CD4-positive, alpha-beta T cell (primary cell): ENCODE data around the gene CSDE1. TPM values are rescaled to one million over a fixed set of nuclear protein-coding genes. Genes with fewer than 3 reads are reported as not detected.

Experiments
- ATAC-seq: fragments of 200-7000 bp; cut with Tn5 transposase; one replicate; pipeline ENCODE4 v1.10.0; 2022; ENCODE audit warnings: mild to moderate bottlenecking; ENCODE audit not compliant: poor library complexity
- CTCF ChIA-PET: fragments of 350-600 bp; sonication (Branson Sonifier 250); formaldehyde crosslinking; loops from one replicate; lab custom pipeline; 2021; ENCODE audit warnings: antibody characterized with exemption, inconsistent platforms; lab: Charles Lee
- POLR2A ChIA-PET: fragments of 350-600 bp; sonication (Branson Sonifier 250); formaldehyde crosslinking; loops from one replicate; lab custom pipeline; 2021; ENCODE audit warnings: antibody characterized with exemption, inconsistent platforms; lab: Charles Lee
- DNase-seq, 14 experiments: peaks; one replicate each; pipeline ENCODE4 v3.0.0-alpha.2; 2013 to 2020; ENCODE audit warnings: mixed read lengths in 2 of 14
- H3K27ac ChIP-seq, 2 donors: one replicate each; pipeline versions ENCODE4 v1.5.1 to v1.7.0; 2013; ENCODE audit warnings: low read length in 2 of 2, low read depth in 1 of 2, mild to moderate bottlenecking in 1 of 2
- H3K27me3 ChIP-seq, 2 experiments: 1 replicate in 1 of 2; 2 replicates in 1 of 2; pipeline versions ENCODE4 v1.6.1 to v1.7.0; 2013; ENCODE audit warnings: low read length in 2 of 2, control low read depth in 1 of 2, mild to moderate bottlenecking in 1 of 2, moderate library complexity in 1 of 2; ENCODE audit not compliant: insufficient read depth in 2 of 2, control insufficient read depth in 1 of 2
- H3K36me3 ChIP-seq: one replicate; pipeline ENCODE4 v1.6.1; 2013; ENCODE audit warnings: low read length, control low read depth; ENCODE audit not compliant: insufficient read depth
- H3K4me1 ChIP-seq: one replicate; pipeline ENCODE4 v1.6.1; 2013; ENCODE audit warnings: low read length, control low read depth; ENCODE audit not compliant: insufficient read depth
- H3K4me3 ChIP-seq: one replicate; pipeline ENCODE4 v1.5.1; 2013; ENCODE audit warnings: mild to moderate bottlenecking, low read length, moderate library complexity
- H3K9me3 ChIP-seq, 2 experiments: 1 replicate in 1 of 2; 2 replicates in 1 of 2; pipeline versions ENCODE4 v1.6.1 to v1.7.0; 2013; ENCODE audit warnings: low read length in 2 of 2, mild to moderate bottlenecking in 2 of 2, control low read depth in 1 of 2, moderate library complexity in 1 of 2; ENCODE audit not compliant: control insufficient read depth in 1 of 2, insufficient read depth in 1 of 2
- H3K27ac Mint-ChIP-seq: one replicate; pipeline ENCODE4 v1.8.0; 2020; ENCODE audit warnings: mixed read lengths
- H3K27me3 Mint-ChIP-seq: one replicate; pipeline ENCODE4 v1.8.0; 2021; ENCODE audit warnings: mixed read lengths
- H3K36me3 Mint-ChIP-seq: one replicate; pipeline ENCODE4 v1.8.0; 2021; ENCODE audit warnings: low read depth, mixed read lengths
- H3K4me1 Mint-ChIP-seq: one replicate; pipeline ENCODE4 v1.8.0; 2021; ENCODE audit warnings: low read depth, mixed read lengths
- H3K4me3 Mint-ChIP-seq: one replicate; pipeline ENCODE4 v1.8.0; 2020; ENCODE audit warnings: mild to moderate bottlenecking, mixed read lengths
- H3K9me3 Mint-ChIP-seq: one replicate; pipeline ENCODE4 v1.8.0; 2020; ENCODE audit warnings: mixed read lengths
- intact Hi-C, 2 experiments: fragments of 100-400 bp; cut with DNase I in 1 of 2; cut with micrococcal nuclease in 1 of 2; formaldehyde crosslinking; loops; one replicate each; pipeline versions ENCODE4 v1.15.1 to v1.9.0; 2023 to 2025; cut with DNase I, micrococcal nuclease
- total RNA-seq, 174 experiments: library from RNA in 2 of 174; stranded (reverse) in 2 of 174; gene quantifications; one replicate each; pipeline ENCODE4 v1.2.3 and lab custom pipeline; 2021 to 2026
- TF ChIP-seq, protein P1 (sequence below): fragments of 200-600 bp; IDR thresholded peaks from one replicate; pipeline ENCODE4 v1.8.0; 2022; ENCODE audit warnings: antibody characterized with exemption, mild to moderate bottlenecking

CSDE1 gene
- total RNA-seq, 2 experiments from 2014 or later = 725 to 731 TPM

DNA sequence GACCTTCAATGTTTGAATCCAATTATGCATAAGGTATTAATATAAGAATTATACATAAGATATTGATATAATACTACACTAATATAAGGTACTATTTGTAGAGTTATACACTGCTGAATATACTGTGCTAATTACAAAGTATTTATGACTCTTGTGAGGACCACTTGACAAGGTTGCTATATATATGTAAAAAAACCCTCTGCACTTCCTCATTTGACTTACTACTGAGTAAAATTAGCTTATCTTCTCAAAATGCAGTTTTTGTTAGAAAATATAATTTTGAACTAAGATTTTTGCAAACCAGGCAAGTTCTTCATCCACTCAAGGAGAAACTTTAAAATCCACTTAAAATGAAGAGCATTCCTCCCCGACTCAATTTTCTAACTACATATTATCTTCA lies 14.2 kb upstream of the CSDE1 start:
- Histone ChIP-seq H3K4me3 (no peak overlapping the region), H3K27ac (no peak overlapping the region), H3K4me1 (no peaks in the 10 kb centered on the region), H3K27me3 (no peaks in the 10 kb centered on the region), H3K36me3 (peaks cover 64% of the 10 kb centered on the region), H3K9me3 (no peaks in the 10 kb centered on the region)
- no peak overlapping the region for H3K27ac Mint-ChIP-seq
- peaks cover 65% of the 10 kb centered on the region for H3K36me3 Mint-ChIP-seq
- intact Hi-C loops = no loop called here
- CTCF ChIA-PET = no interaction called here
- TF ChIP-seq, protein P1, sequence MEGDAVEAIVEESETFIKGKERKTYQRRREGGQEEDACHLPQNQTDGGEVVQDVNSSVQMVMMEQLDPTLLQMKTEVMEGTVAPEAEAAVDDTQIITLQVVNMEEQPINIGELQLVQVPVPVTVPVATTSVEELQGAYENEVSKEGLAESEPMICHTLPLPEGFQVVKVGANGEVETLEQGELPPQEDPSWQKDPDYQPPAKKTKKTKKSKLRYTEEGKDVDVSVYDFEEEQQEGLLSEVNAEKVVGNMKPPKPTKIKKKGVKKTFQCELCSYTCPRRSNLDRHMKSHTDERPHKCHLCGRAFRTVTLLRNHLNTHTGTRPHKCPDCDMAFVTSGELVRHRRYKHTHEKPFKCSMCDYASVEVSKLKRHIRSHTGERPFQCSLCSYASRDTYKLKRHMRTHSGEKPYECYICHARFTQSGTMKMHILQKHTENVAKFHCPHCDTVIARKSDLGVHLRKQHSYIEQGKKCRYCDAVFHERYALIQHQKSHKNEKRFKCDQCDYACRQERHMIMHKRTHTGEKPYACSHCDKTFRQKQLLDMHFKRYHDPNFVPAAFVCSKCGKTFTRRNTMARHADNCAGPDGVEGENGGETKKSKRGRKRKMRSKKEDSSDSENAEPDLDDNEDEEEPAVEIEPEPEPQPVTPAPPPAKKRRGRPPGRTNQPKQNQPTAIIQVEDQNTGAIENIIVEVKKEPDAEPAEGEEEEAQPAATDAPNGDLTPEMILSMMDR = no peak
- H3K4me3 Mint-ChIP-seq = no peak overlapping the region
- H3K4me1 Mint-ChIP-seq = no peaks in the 10 kb centered on the region
- no peak for ATAC-seq
- no peaks in the 10 kb centered on the region for H3K9me3 Mint-ChIP-seq
- POLR2A ChIA-PET = no interaction called here
- no peaks in the 10 kb centered on the region for H3K27me3 Mint-ChIP-seq
- DNase-seq = no peak

DNA sequence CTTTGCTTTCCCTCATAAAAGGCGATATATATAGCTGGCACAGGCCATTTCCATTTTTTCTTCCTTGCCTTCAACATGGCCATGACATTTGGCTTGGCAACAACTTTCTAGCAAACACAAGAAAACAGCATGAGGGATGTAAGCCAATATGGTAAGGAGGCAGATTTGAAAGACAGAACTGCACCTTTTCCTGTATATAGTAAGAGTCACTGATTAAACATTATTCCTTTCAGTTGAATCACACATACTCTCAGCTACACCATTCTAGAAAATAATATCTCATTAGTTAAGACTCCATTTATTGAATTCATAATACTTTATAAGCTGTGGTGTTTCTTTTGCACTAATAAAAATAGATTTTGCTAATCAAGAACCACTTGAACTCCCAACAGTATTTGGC lies 13.2 kb upstream of the CSDE1 start:
- TF ChIP-seq, protein P1 = no peak
- no peaks in the 10 kb centered on the region for H3K9me3 ChIP-seq
- H3K36me3 ChIP-seq = peaks cover 62% of the 10 kb centered on the region
- Mint-ChIP-seq H3K9me3 (no peaks in the 10 kb centered on the region), H3K27ac (no peak overlapping the region), H3K36me3 (peaks cover 55% of the 10 kb centered on the region), H3K27me3 (no peaks in the 10 kb centered on the region), H3K4me1 (no peaks in the 10 kb centered on the region), H3K4me3 (no peak overlapping the region)
- no peak overlapping the region for H3K27ac ChIP-seq
- ATAC-seq = no peak
- no peaks in the 10 kb centered on the region for H3K4me1 ChIP-seq
- no peak overlapping the region for H3K4me3 ChIP-seq
- DNase-seq = no peak
- ChIA-PET POLR2A (interaction anchor here (1.4 to 1.7 kb wide), 2 partner anchors 9 to 13 kb away, joined by 4 read pairs; partner anchors contain the start of genes CSDE1 and SIKE1), CTCF (no interaction called here)
- no peaks in the 10 kb centered on the region for H3K27me3 ChIP-seq
- intact Hi-C loops = no loop called here

DNA sequence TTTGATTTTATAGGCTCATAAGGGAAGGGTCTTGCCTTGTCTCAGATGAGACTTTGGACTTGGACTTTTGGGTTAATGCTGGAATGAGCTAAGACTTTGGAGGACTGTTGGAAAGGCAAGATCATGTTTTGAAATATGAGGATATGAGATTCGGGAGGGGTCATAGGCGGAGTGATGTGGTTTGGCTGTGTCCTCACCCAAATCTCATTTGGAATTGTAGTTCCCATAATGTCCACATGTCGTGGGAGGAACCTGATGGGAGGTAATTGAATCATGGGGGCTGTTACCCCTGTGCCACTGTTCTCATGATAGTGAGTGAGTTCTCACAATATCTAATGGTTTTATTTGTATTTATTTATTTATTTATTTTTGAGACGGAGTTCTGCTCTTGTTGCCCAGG lies 6.9 kb upstream of the CSDE1 start:
- POLR2A ChIA-PET = no interaction called here
- Mint-ChIP-seq H3K27me3 (no peaks in the 10 kb centered on the region), H3K4me1 (no peaks in the 10 kb centered on the region), H3K9me3 (peaks cover 3% of the 10 kb centered on the region), H3K36me3 (peaks cover 7% of the 10 kb centered on the region), H3K27ac (no peak overlapping the region), H3K4me3 (no peak overlapping the region)
- Histone ChIP-seq H3K4me1 (no peaks in the 10 kb centered on the region), H3K4me3 (no peak overlapping the region), H3K27ac (no peak overlapping the region), H3K9me3 (no peaks in the 10 kb centered on the region), H3K27me3 (no peaks in the 10 kb centered on the region), H3K36me3 (peaks cover 8% of the 10 kb centered on the region)
- intact Hi-C loops = no loop called here
- DNase-seq = no peak
- ATAC-seq = no peak
- CTCF ChIA-PET = interaction anchor here (0.6 kb wide), 1 partner anchor 1400 kb away, joined by 3 read pairs; no protein-coding TSS in a partner anchor
- TF ChIP-seq, protein P1 = no peak
